CD4-positive, alpha-beta T cell treated with Interleukin-6 at 100 ng/mL for 8 hours (primary cell): ENCODE results near the gene IGSF6.
A peak's percentile ranks its signal among the peaks of the same experiment; 100 is the strongest.

Source experiments
- DNase-seq: peaks from one replicate; pipeline ENCODE4 v3.0.0-alpha.2; 2020; ENCODE audit warnings: mixed read lengths, low spot score

IGSF6 gene

DNA sequence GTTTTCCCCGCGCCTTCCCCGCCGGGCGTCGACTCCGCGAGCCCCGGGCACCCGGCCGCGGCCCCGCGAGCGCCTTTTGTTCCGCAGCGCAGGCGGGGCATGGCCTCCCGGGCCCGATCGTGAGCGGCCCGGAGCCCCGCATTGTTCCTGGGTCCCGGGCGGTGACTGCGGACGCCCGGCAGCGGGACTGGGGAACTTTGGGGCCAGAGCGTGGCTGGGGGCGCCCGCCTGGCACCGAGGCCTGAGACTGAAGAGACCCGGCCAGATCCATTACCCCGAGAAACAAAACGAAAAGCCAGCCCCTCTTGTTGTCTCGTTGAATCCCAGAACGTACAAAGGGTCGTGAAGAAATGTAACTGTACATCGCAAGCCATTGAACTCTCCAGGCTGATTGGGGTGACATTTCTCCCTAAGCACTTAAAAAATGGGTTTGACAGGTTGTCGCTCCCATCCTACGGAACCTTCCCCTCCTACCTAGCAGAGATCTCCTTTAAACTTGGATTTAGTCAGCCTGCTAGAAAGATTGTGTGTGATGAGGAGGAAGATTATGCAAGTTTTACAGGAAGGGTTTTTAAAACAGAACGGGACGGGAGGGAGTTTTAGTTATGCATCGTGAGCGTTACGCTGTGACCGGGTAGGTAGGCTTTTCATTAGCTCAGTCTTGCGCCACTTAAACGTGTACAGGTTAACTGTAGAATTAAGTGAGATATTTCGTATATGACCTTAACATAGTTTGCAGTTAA lies 52.2 kb downstream of the IGSF6 start:
- DNase-seq = peak; percentile 22

DNA sequence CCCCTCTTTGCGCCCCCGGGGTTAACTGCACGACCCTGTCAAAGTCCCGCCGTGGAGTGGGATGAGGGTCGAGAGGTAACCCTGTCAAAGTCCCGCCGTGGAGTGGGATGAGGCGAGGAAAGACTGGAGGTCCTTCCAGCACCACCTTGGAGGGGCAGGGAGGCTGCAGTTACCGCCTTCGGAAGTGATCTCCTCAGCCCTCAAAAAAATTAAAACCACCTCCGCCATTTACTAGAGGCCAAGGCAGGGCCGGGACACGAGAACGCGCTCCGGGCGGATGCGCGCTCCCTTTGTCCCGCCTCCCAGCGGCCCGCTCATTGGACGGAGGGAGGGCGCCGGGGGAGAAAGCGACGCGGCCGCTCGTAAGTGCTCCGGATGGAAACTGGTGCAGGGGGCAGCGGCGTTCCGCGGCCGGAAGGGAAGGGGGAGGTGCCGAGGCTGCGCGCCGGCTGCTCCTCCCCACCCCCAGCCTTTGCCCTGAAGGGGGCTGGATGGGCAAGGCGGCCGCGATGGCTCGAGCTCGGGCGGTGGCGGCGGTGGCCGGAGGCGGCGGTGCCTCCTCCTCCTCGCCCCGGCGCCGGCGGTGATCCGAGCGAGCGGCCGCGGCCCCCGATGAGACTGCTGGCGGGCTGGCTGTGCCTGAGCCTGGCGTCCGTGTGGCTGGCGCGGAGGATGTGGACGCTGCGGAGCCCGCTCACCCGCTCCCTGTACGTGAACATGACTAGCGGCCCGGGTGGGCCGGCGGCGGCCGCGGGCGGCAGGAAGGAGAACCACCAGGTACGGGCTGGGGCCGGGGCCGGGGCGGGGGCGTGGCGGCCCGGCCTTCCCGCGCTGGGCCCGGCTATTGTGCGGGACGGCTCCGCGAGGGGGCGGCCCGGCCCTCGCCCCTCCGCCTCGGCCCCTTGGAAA lies 53.0 kb downstream of the IGSF6 start, which contains the start of gene METTL9:
METTL9 (plus strand) TSS at position 456 of the 909 bp plus-strand sequence; CDS start at position 613, 157 bp downstream.
- DNase-seq = peak; percentile 93

- DNase-seq = peak; percentile 9
Measured at GRCh38 chr16:21598701-21599121, 53.7 kb downstream of the IGSF6 start.

- no peak for DNase-seq
Measured at GRCh38 chr16:21598206-21598605, 54.2 kb downstream of the IGSF6 start.

- no peak for DNase-seq
Measured at GRCh38 chr16:21597561-21598030, 54.8 kb downstream of the IGSF6 start.

- DNase-seq = no peak
Measured at GRCh38 chr16:21593530-21594289, 58.7 kb downstream of the IGSF6 start.

- no peak for DNase-seq
Measured at GRCh38 chr16:21592191-21592590, 60.2 kb downstream of the IGSF6 start.

- DNase-seq = no peak
Measured at GRCh38 chr16:21590796-21591195, 61.6 kb downstream of the IGSF6 start.

- DNase-seq = no peak
Measured at GRCh38 chr16:21590287-21590686, 62.1 kb downstream of the IGSF6 start.

GRCh38 chr16:21589551-21589950 lies 62.9 kb downstream of the IGSF6 start:
- DNase-seq = no peak
